Common myeloid progenitor, CD34-positive (primary cell): Measurements from ENCODE around the gene ZPBP2.
"Not testable (repeated sequence)": the region's sequence is repeated elsewhere in the genome, so short reads cannot be mapped to it uniquely, and the experiment has no call there.

Experiments used
- CTCF ChIA-PET: fragments of 350-600 bp; sonication (Branson Sonifier 250); formaldehyde crosslinking; loops from one replicate; lab custom pipeline; 2021; ENCODE audit warnings: antibody characterized with exemption; lab: Charles Lee
- POLR2A ChIA-PET: fragments of 350-600 bp; sonication (Branson Sonifier 250); formaldehyde crosslinking; loops from one replicate; lab custom pipeline; 2021; ENCODE audit warnings: antibody characterized with exemption; lab: Charles Lee
- DNase-seq, 3 donors: peaks; one replicate each; pipeline versions ENCODE4 v3.0.0 to v3.0.0-alpha.2; 2013
- H3K27ac ChIP-seq, 2 experiments: 1 replicate in 1 of 2; 2 replicates in 1 of 2; pipeline ENCODE4 v1.7.0; 2013; ENCODE audit warnings: inconsistent platforms in 2 of 2, low read length in 2 of 2, mild to moderate bottlenecking in 2 of 2, low read depth in 1 of 2, moderate library complexity in 1 of 2; ENCODE audit not compliant: severe bottlenecking in 2 of 2, insufficient read depth in 1 of 2, poor library complexity in 1 of 2
- H3K27me3 ChIP-seq, 5 experiments: replicated peaks in 2 of 5; 1 replicate in 3 of 5; 2 replicates in 2 of 5; pipeline versions ENCODE4 v1.6.1 to v1.7.0; 2013; ENCODE audit warnings: low read length in 4 of 5, mild to moderate bottlenecking in 2 of 5, moderate library complexity in 2 of 5, inconsistent platforms in 1 of 5; ENCODE audit not compliant: insufficient read depth in 5 of 5, control insufficient read depth in 4 of 5
- H3K36me3 ChIP-seq, 4 experiments: 1 replicate in 2 of 4; 2 replicates in 2 of 4; pipeline versions ENCODE4 v1.6.1 to v1.7.0; 2013; ENCODE audit warnings: low read length in 3 of 4, control low read depth in 1 of 4, mild to moderate bottlenecking in 1 of 4; ENCODE audit not compliant: control insufficient read depth in 4 of 4, insufficient read depth in 4 of 4
- H3K4me1 ChIP-seq, 4 experiments: 1 replicate in 3 of 4; 2 replicates in 1 of 4; pipeline versions ENCODE4 v1.6.1 to v1.7.1; 2013; ENCODE audit warnings: low read length in 3 of 4, mild to moderate bottlenecking in 3 of 4, control low read depth in 1 of 4, inconsistent platforms in 1 of 4, moderate library complexity in 1 of 4; ENCODE audit not compliant: control insufficient read depth in 4 of 4, insufficient read depth in 4 of 4; ENCODE audit errors: control extremely low read depth in 1 of 4
- H3K4me3 ChIP-seq, 7 experiments: 1 replicate in 4 of 7; 2 replicates in 3 of 7; pipeline versions ENCODE4 v1.5.1 to v1.7.0; 2013; ENCODE audit warnings: mild to moderate bottlenecking in 7 of 7, low read length in 6 of 7, moderate library complexity in 6 of 7, inconsistent platforms in 2 of 7, low read depth in 2 of 7, control low read depth in 1 of 7; ENCODE audit not compliant: insufficient read depth in 4 of 7, control insufficient read depth in 1 of 7; ENCODE audit errors: extremely low read depth in 1 of 7
- H3K9me3 ChIP-seq, 5 experiments: 1 replicate in 4 of 5; 2 replicates in 1 of 5; pipeline versions ENCODE4 v1.6.1 to v1.7.1; 2013; ENCODE audit warnings: low read length in 4 of 5, mild to moderate bottlenecking in 2 of 5, inconsistent platforms in 1 of 5, low read depth in 1 of 5, moderate library complexity in 1 of 5; ENCODE audit not compliant: control insufficient read depth in 4 of 5, insufficient read depth in 2 of 5; ENCODE audit errors: control extremely low read depth in 1 of 5
- WGBS: methylation state at CpG from one replicate; pipeline ENCODE4 v1.1.5; 2013; ENCODE audit not compliant: insufficient coverage; 5-methylcytosine and 5-hydroxymethylcytosine counted together

The ZPBP2 gene

GRCh38 chr17:39838784-39839183, 29.2 kb upstream of the ZPBP2 start:
- H3K4me3 ChIP-seq: no peak overlapping the region
- no peak for DNase-seq
- CTCF ChIA-PET: no interaction called here
- H3K27ac ChIP-seq: no peak overlapping the region
- H3K36me3 ChIP-seq: no peaks in the 10 kb centered on the region
- no peaks in the 10 kb centered on the region for H3K4me1 ChIP-seq
- H3K9me3 ChIP-seq: peaks cover 4 to 37% (median 14%) of the 10 kb centered on the region in 5 experiments
- no CpG with 5 or more reads among the region's 1 CpG for WGBS
- POLR2A ChIA-PET: no interaction called here
- peaks cover 0 to 6% (median 2%) of the 10 kb centered on the region in 5 experiments for H3K27me3 ChIP-seq

- Histone ChIP-seq H3K9me3 (peaks cover 3 to 23% (median 5%) of the 10 kb centered on the region in 5 experiments), H3K4me1 (no peaks in the 10 kb centered on the region), H3K27ac (no peak overlapping the region), H3K4me3 (no peak overlapping the region), H3K36me3 (no peaks in the 10 kb centered on the region), H3K27me3 (peaks cover 0 to 12% (median 3%) of the 10 kb centered on the region in 5 experiments)
- ChIA-PET CTCF (no interaction called here), POLR2A (no interaction called here)
- DNase-seq: no peak
- 86% methylated on average over 2 of the region's 2 CpGs for WGBS
Observed at GRCh38 chr17:39841134-39841683, 26.8 kb upstream of the ZPBP2 start.

GRCh38 chr17:39845052-39845846, 22.8 kb upstream of the ZPBP2 start:
- WGBS: 96% methylated on average over 5 of the region's 8 CpGs
- CTCF ChIA-PET: interaction anchor here (0.6 to 1.2 kb wide), 2 partner anchors 14 to 174 kb away, joined by 3 read pairs; no protein-coding TSS in a partner anchor

GRCh38 chr17:39846205-39846604, 21.8 kb upstream of the ZPBP2 start:
- H3K27ac ChIP-seq: no peak overlapping the region
- POLR2A ChIA-PET: no interaction called here

More at GRCh38 chr17:39845052-39845846, 22.8 kb upstream of the ZPBP2 start:
- Histone ChIP-seq H3K9me3 (peaks cover 0 to 1% (median 0%) of the 10 kb centered on the region in 5 experiments), H3K4me1 (no peaks in the 10 kb centered on the region), H3K36me3 (no peaks in the 10 kb centered on the region), H3K27ac (no peak overlapping the region), H3K4me3 (no peak overlapping the region), H3K27me3 (peaks cover 0 to 12% (median 3%) of the 10 kb centered on the region in 5 experiments)
- POLR2A ChIA-PET: interaction anchor here (0.7 kb wide), 2 partner anchors 11 to 651 kb away, joined by 3 read pairs; no protein-coding TSS in a partner anchor
- DNase-seq: no peak

GRCh38 chr17:39848600-39848999, 19.4 kb upstream of the ZPBP2 start:
- ChIA-PET CTCF (no interaction called here), POLR2A (interaction anchor here (0.6 kb wide), 1 partner anchor 13 kb away, joined by 3 read pairs; no protein-coding TSS in a partner anchor)
- H3K36me3 ChIP-seq: no peaks in the 10 kb centered on the region
- DNase-seq: no peak
- no peak overlapping the region for H3K4me3 ChIP-seq
- 92% methylated on average over 2 of the region's 4 CpGs for WGBS
- H3K27ac ChIP-seq: no peak overlapping the region
- H3K4me1 ChIP-seq: no peaks in the 10 kb centered on the region
- no peaks in the 10 kb centered on the region for H3K9me3 ChIP-seq
- peaks cover 0 to 6% (median 3%) of the 10 kb centered on the region in 5 experiments for H3K27me3 ChIP-seq

More at GRCh38 chr17:39846205-39846604, 21.8 kb upstream of the ZPBP2 start:
- CTCF ChIA-PET: no interaction called here
- H3K4me1 ChIP-seq: no peaks in the 10 kb centered on the region
- H3K4me3 ChIP-seq: no peak overlapping the region
- H3K36me3 ChIP-seq: no peaks in the 10 kb centered on the region
- H3K9me3 ChIP-seq: peaks cover 0 to 1% (median 0%) of the 10 kb centered on the region in 5 experiments
- no peak for DNase-seq
- WGBS: no CpG with 5 or more reads among the region's 4 CpGs
- H3K27me3 ChIP-seq: peaks cover 0 to 12% (median 3%) of the 10 kb centered on the region in 5 experiments

GRCh38 chr17:39850186-39850585, 17.8 kb upstream of the ZPBP2 start:
- H3K9me3 ChIP-seq, CTCF ChIA-PET, H3K4me1 ChIP-seq: not testable (repeated sequence)

GRCh38 chr17:39852239-39852638, 15.8 kb upstream of the ZPBP2 start:
- DNase-seq: peak in 1 of 3 donors; percentile 19
- peaks cover 0 to 5% (median 2%) of the 10 kb centered on the region in 5 experiments for H3K27me3 ChIP-seq
- H3K36me3 ChIP-seq: no peaks in the 10 kb centered on the region
- H3K4me1 ChIP-seq: no peaks in the 10 kb centered on the region
- CTCF ChIA-PET: interaction anchor here (1.2 kb wide), 1 partner anchor 9 kb away, joined by 4 read pairs; no protein-coding TSS in a partner anchor
- H3K9me3 ChIP-seq: no peaks in the 10 kb centered on the region
- 86% methylated on average over 3 of the region's 3 CpGs for WGBS
- POLR2A ChIA-PET: no interaction called here
- H3K27ac ChIP-seq: no peak overlapping the region
- no peak overlapping the region for H3K4me3 ChIP-seq

More at GRCh38 chr17:39850186-39850585, 17.8 kb upstream of the ZPBP2 start:
- DNase-seq, H3K27me3 ChIP-seq, H3K36me3 ChIP-seq, H3K4me3 ChIP-seq, H3K27ac ChIP-seq, POLR2A ChIA-PET: not testable (repeated sequence)
